GM12878 (cell line): ENCODE results near the gene VRK3. TPM values are rescaled to one million over a fixed set of nuclear protein-coding genes. Genes with fewer than 3 reads are reported as not detected.

Experiments used
- ATAC-seq: fragments of 200-7000 bp; cut with Tn5 transposase; 3 replicates; pipeline ENCODE4 v1.9.1; 2020; ENCODE audit warnings: mild to moderate bottlenecking, moderate library complexity
- BruUV-seq: library from RNA; stranded (reverse); fragments of 400-500 nt; replicated peaks from 2 replicates; lab custom pipeline; 2021; lab: Mats Ljungman, UMichigan
- CTCF ChIA-PET: fragments of 300-600 bp; sonication (Branson Sonifier 250); formaldehyde crosslinking; extraction: SDS; loops from one replicate; lab custom pipeline; 2021; ENCODE audit warnings: inconsistent platforms; lab: Yijun Ruan, JAX
- POLR2A ChIA-PET: fragments of 350-600 bp; formaldehyde crosslinking; extraction: SDS; loops from one replicate; lab custom pipeline; 2021; ENCODE audit warnings: inconsistent platforms; lab: Charles Lee
- RAD21 ChIA-PET: fragments of 300-600 bp; sonication (Branson Sonifier 250); formaldehyde crosslinking; loops from one replicate; lab custom pipeline; 2023; ENCODE audit warnings: antibody characterized with exemption; ENCODE audit not compliant: unreplicated experiment; lab: Charles Lee
- SMC1A ChIA-PET: fragments of 300-600 bp; sonication (Branson Sonifier 250); formaldehyde crosslinking; loops from one replicate; lab custom pipeline; 2023; ENCODE audit not compliant: unreplicated experiment, uncharacterized antibody; lab: Charles Lee
- DNase-seq: peaks from one replicate; pipeline ENCODE4 v3.0.0-alpha.2; 2011; ENCODE audit warnings: low read depth, low spot score
- FAIRE-seq: peaks from 3 replicates; lab custom pipeline; 2011; peaks lifted over from hg19 to GRCh38; lab: Jason Lieb, UNC
- H2AFZ ChIP-seq: 2 replicates; pipeline ENCODE4 v1.6.0; 2011; ENCODE audit warnings: low read depth, low read length, control low read depth; ENCODE audit not compliant: control insufficient read depth
- H3K27ac ChIP-seq: 2 replicates; pipeline ENCODE4 v1.5.1; 2011; ENCODE audit warnings: control low read depth; ENCODE audit not compliant: control insufficient read depth, insufficient read depth
- H3K27me3 ChIP-seq, 2 experiments: replicated peaks in 1 of 2; 2 replicates each; pipeline versions ENCODE4 v1.6.0 to v1.6.1; 2011; ENCODE audit warnings: low read length in 1 of 2; ENCODE audit not compliant: control insufficient read depth in 2 of 2, insufficient read depth in 2 of 2
- H3K36me3 ChIP-seq, 2 experiments: 2 replicates each; pipeline ENCODE4 v1.5.1; 2011; ENCODE audit warnings: low read length in 1 of 2; ENCODE audit not compliant: control insufficient read depth in 2 of 2, insufficient read depth in 2 of 2
- H3K4me1 ChIP-seq: 2 replicates; pipeline ENCODE4 v1.6.1; 2011; ENCODE audit warnings: mild to moderate bottlenecking, low read length, moderate library complexity, mixed read lengths; ENCODE audit not compliant: control insufficient read depth, insufficient read depth
- H3K4me2 ChIP-seq: 2 replicates; pipeline ENCODE4 v1.6.0; 2011; ENCODE audit warnings: control low read depth; ENCODE audit not compliant: control insufficient read depth, insufficient read depth
- H3K4me3 ChIP-seq: fragments of 200-600 bp; sonication (generic); 2 replicates; pipeline ENCODE4 v1.5.1; 2016
- H3K79me2 ChIP-seq: 2 replicates; pipeline ENCODE4 v1.6.0; 2011; ENCODE audit warnings: low read length; ENCODE audit not compliant: control insufficient read depth, insufficient read depth
- H3K9ac ChIP-seq: 2 replicates; pipeline ENCODE4 v1.8.0; 2011; ENCODE audit warnings: low read length, control low read depth, mixed read lengths; ENCODE audit not compliant: control insufficient read depth, insufficient read depth
- H3K9me3 ChIP-seq: replicated peaks from 3 replicates; pipeline ENCODE4 v1.5.1; 2011; ENCODE audit warnings: mild to moderate bottlenecking, low read length; ENCODE audit not compliant: control insufficient read depth, insufficient read depth
- H4K20me1 ChIP-seq: 2 replicates; pipeline ENCODE4 v1.6.0; 2011; ENCODE audit not compliant: control insufficient read depth, insufficient read depth
- JUNB ChIP-seq: IDR thresholded peaks from 2 replicates; pipeline ENCODE4 v1.6.1; 2016; ENCODE audit warnings: antibody characterized with exemption, mild to moderate bottlenecking
- SIN3A ChIP-seq: IDR thresholded peaks from 2 replicates; pipeline ENCODE4 v1.6.1; 2012; ENCODE audit warnings: low read depth, low read length, improper control_type of control experiment
- TBL1XR1 ChIP-seq: IDR thresholded peaks from 2 replicates; pipeline ENCODE4 v1.6.1; 2012; ENCODE audit warnings: low read depth, low read length, improper control_type of control experiment
- WGBS: methylation state at CpG from one replicate; pipeline ENCODE4 v1.1.6; 2016; ENCODE audit warnings: low lambda C conversion rate; ENCODE audit not compliant: insufficient replicate concordance, insufficient coverage; ENCODE audit errors: missing lambda C conversion rate; 5-methylcytosine and 5-hydroxymethylcytosine counted together
- in situ Hi-C: fragments of 300-500 bp; cut with MboI; formaldehyde crosslinking; loops from 9 replicates; pipeline ENCODE4 v1.14.3; 2018; ENCODE audit warnings: mixed read lengths
- intact Hi-C: fragments of 100-400 bp; cut with micrococcal nuclease; formaldehyde crosslinking; loops from one replicate; pipeline ENCODE4 v1.14.2; 2022; ENCODE audit not compliant: unreplicated experiment
- polyA plus RNA-seq, 11 experiments: library from polyadenylated mRNA; depleted of rRNA in 4 of 11; unstranded in 6 of 11; stranded (reverse) in 5 of 11; fragments of >200 nt; fragmentation: Nextera tagmentation in 4 of 11; fragmentation: Illumina TruSeq in 1 of 11; extraction: Ambion mirVana in 4 of 11; extraction: Trizol in 1 of 11; gene quantifications; 1 replicate in 1 of 11; 2 replicates in 10 of 11; pipeline versions ENCODE4 v1.2.1 to v1.2.3, GENCODE V29; 2011 to 2016; ENCODE audit warnings: inconsistent platforms in 2 of 11, missing spikeins in 2 of 11, low read depth in 1 of 11
- total RNA-seq, 4 experiments: library from RNA; depleted of rRNA in 3 of 4; stranded (reverse); fragments of >200 nt in 3 of 4; fragmentation: Illumina TruSeq in 1 of 4; extraction: Trizol in 1 of 4; gene quantifications; 2 replicates each; pipeline versions ENCODE4 v1.2.1 to v1.2.3, GENCODE V29; 2013 to 2021
- TF ChIP-seq, protein P1 (sequence below): IDR thresholded peaks from 2 replicates; pipeline ENCODE4 v1.6.1; 2011; ENCODE audit warnings: borderline replicate concordance, low read depth, mild to moderate bottlenecking, moderate library complexity, low read length; ENCODE audit not compliant: insufficient read depth, poor library complexity, severe bottlenecking
- TF ChIP-seq, protein P2 (sequence below): fragments of 450-650 bp; IDR thresholded peaks from 2 replicates; pipeline ENCODE4 v1.6.1; 2017; ENCODE audit warnings: borderline replicate concordance

Gene VRK3
- total and polyA plus RNA-seq, 10 of the 15 experiments (the other 5 are each of a cell fraction or from before 2014, with no cell fraction given): 17.3 to 61.9 (median 35.5) TPM

- FAIRE-seq: no peak
- H3K9me3 ChIP-seq: no peaks in the 10 kb centered on the region
- POLR2A ChIA-PET: no interaction called here
- H3K4me3 ChIP-seq: no peak overlapping the region
- peaks cover 2 to 3% of the 10 kb centered on the region in 2 experiments; a peak in 3 of 4 replicates for H3K36me3 ChIP-seq
- SMC1A ChIA-PET: interaction anchor here (1.3 to 1.4 kb wide), 2 partner anchors 29 to 48 kb away, joined by 3 read pairs; no protein-coding TSS in a partner anchor
- no peaks in the 10 kb centered on the region for H3K27me3 ChIP-seq
- BruUV-seq: no TSS peak
- H3K4me1 ChIP-seq: no peaks in the 10 kb centered on the region
- in situ Hi-C loops: no loop called here
- DNase-seq: no peak
- no peak overlapping the region for H3K9ac ChIP-seq
- H3K79me2 ChIP-seq: no peaks in the 10 kb centered on the region
- H4K20me1 ChIP-seq: peaks cover 12% of the 10 kb centered on the region; the same call in 1 of the 2 replicates
- CTCF ChIA-PET: interaction anchor here (1.0 to 1.1 kb wide), 2 partner anchors 11 to 36 kb away, joined by 3 read pairs; no protein-coding TSS in a partner anchor
- intact Hi-C loops: no loop called here
- ATAC-seq: no peak
- TF ChIP-seq, protein P1, sequence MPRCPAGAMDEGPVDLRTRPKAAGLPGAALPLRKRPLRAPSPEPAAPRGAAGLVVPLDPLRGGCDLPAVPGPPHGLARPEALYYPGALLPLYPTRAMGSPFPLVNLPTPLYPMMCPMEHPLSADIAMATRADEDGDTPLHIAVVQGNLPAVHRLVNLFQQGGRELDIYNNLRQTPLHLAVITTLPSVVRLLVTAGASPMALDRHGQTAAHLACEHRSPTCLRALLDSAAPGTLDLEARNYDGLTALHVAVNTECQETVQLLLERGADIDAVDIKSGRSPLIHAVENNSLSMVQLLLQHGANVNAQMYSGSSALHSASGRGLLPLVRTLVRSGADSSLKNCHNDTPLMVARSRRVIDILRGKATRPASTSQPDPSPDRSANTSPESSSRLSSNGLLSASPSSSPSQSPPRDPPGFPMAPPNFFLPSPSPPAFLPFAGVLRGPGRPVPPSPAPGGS: no peak
- TF ChIP-seq SIN3A (no peak), JUNB (no peak), TBL1XR1 (no peak)
- TF ChIP-seq, protein P2, sequence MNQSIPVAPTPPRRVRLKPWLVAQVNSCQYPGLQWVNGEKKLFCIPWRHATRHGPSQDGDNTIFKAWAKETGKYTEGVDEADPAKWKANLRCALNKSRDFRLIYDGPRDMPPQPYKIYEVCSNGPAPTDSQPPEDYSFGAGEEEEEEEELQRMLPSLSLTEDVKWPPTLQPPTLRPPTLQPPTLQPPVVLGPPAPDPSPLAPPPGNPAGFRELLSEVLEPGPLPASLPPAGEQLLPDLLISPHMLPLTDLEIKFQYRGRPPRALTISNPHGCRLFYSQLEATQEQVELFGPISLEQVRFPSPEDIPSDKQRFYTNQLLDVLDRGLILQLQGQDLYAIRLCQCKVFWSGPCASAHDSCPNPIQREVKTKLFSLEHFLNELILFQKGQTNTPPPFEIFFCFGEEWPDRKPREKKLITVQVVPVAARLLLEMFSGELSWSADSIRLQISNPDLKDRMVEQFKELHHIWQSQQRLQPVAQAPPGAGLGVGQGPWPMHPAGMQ: no peak
- no peak overlapping the region for H3K4me2 ChIP-seq
- RAD21 ChIA-PET: no interaction called here
- WGBS: 91% methylated on average over 10 of the region's 10 CpGs
- H3K27ac ChIP-seq: no peak overlapping the region
- H2AFZ ChIP-seq: no peak overlapping the region
These were observed 38.8 kb downstream of the VRK3 start for GRCh38 chr19:49986354-49986753.
